Heart left ventricle (tissue), 16 donors: ENCODE results near the gene MBP. TPM values are rescaled to one million over a fixed set of nuclear protein-coding genes. Genes with fewer than 3 reads are reported as not detected.

Source experiments
- ATAC-seq, 4 donors: fragments of 200-7000 bp; cut with Tn5 transposase; one replicate each; pipeline ENCODE4 v1.9.1; 2020 to 2022; ENCODE audit warnings: moderate library complexity in 4 of 4, mild to moderate bottlenecking in 3 of 4, moderate number of reproducible peaks in 1 of 4
- DNase-seq, 5 donors: peaks; one replicate each; pipeline ENCODE4 v3.0.0-alpha.2; 2020
- H3K27ac ChIP-seq, 12 donors: fragments of 200-600 bp; sonication (generic) in 4 of 12; one replicate each; pipeline versions ENCODE4 v1.5.0 to v1.8.0; 2016 to 2022; ENCODE audit warnings: mild to moderate bottlenecking in 2 of 12
- H3K27me3 ChIP-seq, 9 donors: fragments of 200-600 bp; sonication (generic) in 2 of 9; one replicate each; pipeline versions ENCODE4 v1.5.1 to v1.8.0; 2016 to 2022; ENCODE audit warnings: mild to moderate bottlenecking in 3 of 9
- H3K36me3 ChIP-seq, 9 donors: fragments of 200-600 bp; sonication (generic) in 2 of 9; one replicate each; pipeline versions ENCODE4 v1.5.0 to v1.8.0; 2018 to 2022; ENCODE audit warnings: mild to moderate bottlenecking in 2 of 9
- H3K4me1 ChIP-seq, 12 donors: fragments of 200-600 bp; sonication (generic) in 4 of 12; one replicate each; pipeline versions ENCODE4 v1.5.0 to v1.8.0; 2016 to 2022; ENCODE audit warnings: mild to moderate bottlenecking in 3 of 12
- H3K4me3 ChIP-seq, 12 donors: fragments of 200-600 bp; sonication (generic) in 4 of 12; one replicate each; pipeline versions ENCODE4 v1.5.0 to v1.8.0; 2017 to 2022; ENCODE audit warnings: mild to moderate bottlenecking in 9 of 12, moderate library complexity in 4 of 12
- H3K9me3 ChIP-seq, 12 donors: fragments of 200-600 bp; sonication (generic) in 4 of 12; one replicate each; pipeline versions ENCODE4 v1.5.0 to v1.8.0; 2016 to 2022; ENCODE audit warnings: mild to moderate bottlenecking in 1 of 12
- CTCF ChIP-seq, 12 donors: fragments of 200-600 bp; sonication (generic) in 4 of 12; IDR thresholded peaks; one replicate each; pipeline versions ENCODE4 v1.5.0 to v1.8.0; 2018 to 2022; ENCODE audit warnings: antibody characterized with exemption in 12 of 12, mild to moderate bottlenecking in 5 of 12
- POLR2A ChIP-seq, 2 donors: fragments of 450-650 bp; IDR thresholded peaks; one replicate each; pipeline ENCODE4 v1.6.1; 2017; ENCODE audit warnings: antibody characterized with exemption in 2 of 2, mild to moderate bottlenecking in 2 of 2, moderate library complexity in 2 of 2
- whole genome bisulfite sequencing, 4 donors: extraction: QIAGEN DNeasy Blood & Tissue Kit in 2 of 4; methylation state at CpG; one replicate each; pipeline versions ENCODE4 v1.1.5 to v1.1.7; 2013 to 2018; 5-methylcytosine and 5-hydroxymethylcytosine counted together
- intact Hi-C, 10 donors: fragments of 100-400 bp; cut with DNase I; formaldehyde crosslinking; loops; one replicate each; pipeline versions ENCODE4 v1.11.1 to v1.14.2; 2022
- polyA plus RNA-seq, 2 donors: library from polyadenylated mRNA; stranded (reverse); fragments of 200-250 nt; gene quantifications; one replicate each; pipeline ENCODE4 v1.2.3, GENCODE V29; 2013
- total RNA-seq, 9 donors: library from RNA; depleted of rRNA in 2 of 9; stranded (reverse); fragments of >200 nt in 2 of 9; fragmentation: NEBNext Ultra II Directional in 3 of 9; extraction: Animal tissue kit (Norgen Biotek cat#: 25700) in 3 of 9; gene quantifications; one replicate each; pipeline versions ENCODE4 v1.1.0 to v1.2.4, GENCODE V29; 2016 to 2023
- donor health status: ischemic (EF 13 %, LVEDD 7.1; RV severe dilation, severe dysfunction).
- donor health status: healthy with polysubstance abuse.
- donor health status: DM: no; HTN: yes; CAD: no.
- donor health status: DM: no; HTN: no; CAD: no.
- donor health status: ischemic (EF 25% LVEDD 6.9; RV normal size, moderate dysfunction).
- donor health status: ischemic (EF 25% LVEDD 5.7; RV mildly dilated, moderate dysfunction).
- donor health status: healthy.
- donor health status: DM: yes; HTN: yes; CAD: no.
- donor health status: ischemic (EF 35%, LVEDD 5.7; RV mildly dilated, moderate dysfunction).
- donor health status: nonischemic (EF 11% LVEDD 7.7; RV severe dilation, severe dysfunction).
- donor health status: DM: yes; HTN: yes; CAD: no.
- donor health status: PGD.
- donor health status: ischemic (EF 29% LVEDD 5.4; RV normal size, mild dysfunction).
- donor health status: nonischemic (EF 23%, LVEDD 6.1; RV moderate dilation, normal function).

Gene MBP
- total and polyA plus RNA-seq, 11 donors, result 7.7 to 93.0 (median 31.8) TPM

- no peak overlapping the region for H3K4me3 ChIP-seq
- WGBS, 4 donors, result 63 to 67% (median 65%) methylated on average over 8 to 10 of the region's 10 CpGs
Observed at GRCh38 chr18:76983613-76984051, 149.0 kb downstream of the MBP start.

DNA sequence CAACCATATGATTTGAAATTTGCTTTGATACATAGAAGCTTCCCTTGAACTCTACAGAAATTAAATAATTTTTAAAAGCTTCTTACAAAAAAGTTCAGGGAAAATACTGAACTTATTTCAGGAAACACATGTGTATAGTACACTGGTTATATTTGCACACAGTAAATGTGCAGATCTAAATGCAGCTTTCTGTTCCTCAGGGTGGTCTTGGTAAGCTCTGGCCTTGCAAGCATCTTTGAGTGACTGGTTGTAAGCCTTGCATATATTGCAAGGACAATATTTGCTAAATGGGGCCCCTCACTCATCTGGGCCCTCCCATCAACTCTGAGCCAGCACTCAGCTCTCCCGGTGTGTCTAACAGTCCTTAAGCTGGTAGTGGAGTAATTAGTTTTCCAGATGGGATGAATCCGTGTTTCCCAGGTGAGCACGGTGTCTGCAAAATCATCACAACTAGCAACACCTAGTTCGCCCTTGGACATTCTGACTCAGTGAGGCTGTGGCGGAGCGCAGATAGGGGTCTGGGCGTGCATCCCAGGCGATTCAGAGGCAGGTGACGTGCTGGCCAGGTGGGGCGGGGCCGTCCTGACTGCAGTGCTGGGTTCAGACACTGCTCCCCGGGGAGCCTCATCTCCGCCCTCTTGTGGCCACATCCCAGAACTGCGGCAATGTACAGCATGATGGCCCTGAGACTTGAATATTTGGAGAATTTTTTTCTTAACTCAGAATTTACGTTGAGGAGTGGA lies 149.6 kb downstream of the MBP start:
- Histone ChIP-seq H3K36me3 (peaks cover 0 to 4% (median 0%) of the 10 kb centered on the region in 9 donors), H3K27me3 (no peaks in the 10 kb centered on the region), H3K4me1 (peaks cover 0 to 16% (median 2%) of the 10 kb centered on the region in 12 donors), H3K4me3 (no peak overlapping the region), H3K9me3 (no peaks in the 10 kb centered on the region), H3K27ac (no peak overlapping the region)
- DNase-seq, result peak; percentile 58 to 90 (median 78)
- 9 to 13% (median 12%) methylated on average over 3 to 15 of the region's 15 CpGs for WGBS, 4 donors
- peak; percentile 64 to 84 (median 78) for ATAC-seq
- TF ChIP-seq POLR2A (IDR thresholded peaks at IDR 0.05) (no peak), CTCF (IDR thresholded peaks at IDR 0.05) (peak; percentile 74 to 95 (median 90))
- intact Hi-C loops, result loop anchor here in 9 of 10 donors (1.0 to 10.0 kb wide), 5 partner anchors 58 to 181 kb away; no protein-coding TSS in a partner anchor

More at GRCh38 chr18:76983613-76984051, 149.0 kb downstream of the MBP start:
- Histone ChIP-seq H3K27me3 (no peaks in the 10 kb centered on the region), H3K27ac (no peak overlapping the region), H3K4me1 (peaks cover 0 to 20% (median 2%) of the 10 kb centered on the region in 12 donors), H3K36me3 (peaks cover 0 to 4% (median 0%) of the 10 kb centered on the region in 9 donors), H3K9me3 (no peaks in the 10 kb centered on the region)
- TF ChIP-seq CTCF (IDR thresholded peaks at IDR 0.05) (peak in 2 of 12 donors; percentile 16 to 27), POLR2A (IDR thresholded peaks at IDR 0.05) (no peak)
- peak in 1 of 4 donors; percentile 13 for ATAC-seq
- intact Hi-C loops, result loop anchor here in 9 of 10 donors (1.0 to 10.0 kb wide), 5 partner anchors 59 to 181 kb away; no protein-coding TSS in a partner anchor
- DNase-seq, result peak in 1 of 5 donors; percentile 13

DNA sequence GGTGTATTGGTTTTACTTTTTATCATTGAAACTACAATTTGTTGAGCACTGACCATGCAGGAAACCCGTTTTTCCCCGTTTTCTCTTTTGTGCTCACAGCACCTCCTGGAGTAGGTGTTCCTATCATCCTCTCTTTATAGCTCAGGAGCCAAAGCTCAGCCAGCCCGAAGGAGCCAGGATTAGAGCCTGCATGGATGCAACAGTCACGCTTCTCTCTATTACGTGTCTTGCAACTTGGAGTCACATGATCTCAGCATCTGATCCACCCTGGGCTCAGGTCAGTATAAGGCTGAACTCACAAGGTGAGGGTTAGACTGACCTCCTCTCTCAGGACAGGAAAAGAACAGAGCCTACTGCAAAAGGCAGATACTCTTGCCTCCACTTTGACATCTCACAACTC lies 150.5 kb downstream of the MBP start:
- DNase-seq, result no peak

More for the DNA sequence above, 150.5 kb downstream of the MBP start:
- intact Hi-C loops, result loop anchor here in 9 of 10 donors (2.0 to 10.0 kb wide), 4 partner anchors 57 to 180 kb away; no protein-coding TSS in a partner anchor
- peaks cover 0 to 14% (median 6%) of the 10 kb centered on the region in 12 donors for H3K4me1 ChIP-seq
- no peaks in the 10 kb centered on the region for H3K9me3 ChIP-seq
- no peaks in the 10 kb centered on the region for H3K27me3 ChIP-seq
- 87 to 95% (median 90%) methylated on average over 5 of the region's 5 CpGs for WGBS, 4 donors
- no peak for TF ChIP-seq POLR2A (IDR thresholded peaks at IDR 0.05)
- TF ChIP-seq CTCF (IDR thresholded peaks at IDR 0.05), result no peak
- no peak overlapping the region for H3K4me3 ChIP-seq
- no peak overlapping the region for H3K27ac ChIP-seq
- ATAC-seq, result no peak
- H3K36me3 ChIP-seq, result peaks cover 0 to 4% (median 0%) of the 10 kb centered on the region in 9 donors
